HG02840 (cell line): ENCODE measurements around the gene RABGAP1L.

ENCODE experiments used
- ATAC-seq: cut with Tn5 transposase; IDR thresholded peaks from one replicate; pipeline ENCODE4 v1.9.1; 2021; ENCODE audit warnings: mild to moderate bottlenecking, moderate library complexity, moderate number of reproducible peaks; ENCODE audit not compliant: unreplicated experiment, low FRiP score

Gene RABGAP1L

DNA sequence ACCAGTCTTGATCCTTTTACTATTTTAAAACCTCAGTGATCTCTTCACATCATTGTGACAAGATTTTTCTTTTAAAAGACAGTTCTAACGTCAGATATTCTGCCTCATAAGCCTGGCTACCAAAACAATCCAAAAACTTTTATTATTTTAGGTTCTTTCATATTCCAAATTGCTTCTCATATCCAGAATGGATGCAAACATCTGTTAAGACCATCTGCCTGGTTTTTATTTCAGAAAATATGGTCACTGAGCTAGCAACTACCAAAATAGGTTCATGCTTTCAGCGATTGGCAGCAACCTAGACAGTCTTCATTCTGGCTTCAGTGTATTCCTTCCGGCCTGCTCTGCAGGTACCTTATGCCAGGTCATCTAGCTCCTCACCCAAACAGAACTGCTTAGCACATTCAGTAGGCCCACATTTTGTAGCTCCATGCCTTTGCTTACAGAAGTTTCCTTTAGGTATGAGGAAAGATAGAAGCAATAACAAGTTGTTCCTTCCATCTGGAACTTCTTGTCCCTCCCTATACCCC, 781.4 kb downstream of the RABGAP1L start:
- ATAC-seq: no peak

DNA sequence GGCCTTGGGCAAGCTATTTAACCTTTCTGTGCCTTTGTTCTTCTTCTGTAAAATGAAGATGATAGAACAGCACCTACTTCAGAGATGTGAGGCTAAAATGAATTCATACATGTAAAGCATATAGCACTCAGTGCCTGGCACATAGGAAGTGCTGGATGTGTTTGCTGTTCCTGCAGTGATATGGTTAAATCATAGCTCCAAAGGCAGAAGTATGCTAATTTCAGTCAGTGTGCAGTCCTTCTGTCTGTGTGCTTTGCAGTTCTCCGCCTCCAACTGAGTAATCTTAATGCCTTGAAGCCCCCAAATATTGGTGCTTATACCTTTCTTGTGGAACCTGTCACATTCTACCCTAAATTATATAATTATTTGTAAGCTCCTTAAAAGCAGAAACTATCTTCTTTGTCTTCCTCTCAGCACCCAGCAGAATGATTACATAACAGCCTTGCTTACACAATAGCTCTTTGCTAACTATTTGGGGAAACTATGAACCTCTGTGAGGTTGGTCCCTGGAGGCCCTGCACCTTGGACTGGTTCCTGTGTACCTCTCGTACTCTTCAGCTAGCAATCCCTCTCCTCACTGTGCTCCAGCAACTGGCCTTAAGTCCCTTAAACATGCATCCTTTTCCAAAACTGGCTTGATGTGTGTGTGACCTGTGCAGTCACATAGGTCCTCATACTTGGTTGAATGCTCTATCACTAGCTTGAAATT, 783.4 kb downstream of the RABGAP1L start:
- ATAC-seq: no peak

DNA sequence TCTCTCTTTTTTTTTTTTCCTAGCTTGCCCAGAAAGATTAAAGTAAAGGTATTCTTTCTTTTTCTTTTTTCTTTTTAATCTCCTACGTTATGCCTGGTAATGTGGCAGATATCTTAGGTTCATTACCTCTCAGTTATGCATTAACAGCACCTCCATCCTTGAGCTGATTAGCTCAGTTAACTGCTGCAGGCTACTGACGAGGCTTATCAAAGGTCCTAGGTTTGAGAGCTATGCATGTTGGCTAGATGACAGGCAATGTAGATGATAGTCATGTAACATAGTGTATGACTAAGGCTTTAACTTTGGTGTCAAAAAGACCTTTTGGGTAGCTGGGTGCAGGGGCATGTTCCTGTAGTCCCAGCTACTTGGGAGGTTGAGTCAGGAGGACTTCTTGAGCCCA, 786.7 kb downstream of the RABGAP1L start:
- ATAC-seq: no peak

DNA sequence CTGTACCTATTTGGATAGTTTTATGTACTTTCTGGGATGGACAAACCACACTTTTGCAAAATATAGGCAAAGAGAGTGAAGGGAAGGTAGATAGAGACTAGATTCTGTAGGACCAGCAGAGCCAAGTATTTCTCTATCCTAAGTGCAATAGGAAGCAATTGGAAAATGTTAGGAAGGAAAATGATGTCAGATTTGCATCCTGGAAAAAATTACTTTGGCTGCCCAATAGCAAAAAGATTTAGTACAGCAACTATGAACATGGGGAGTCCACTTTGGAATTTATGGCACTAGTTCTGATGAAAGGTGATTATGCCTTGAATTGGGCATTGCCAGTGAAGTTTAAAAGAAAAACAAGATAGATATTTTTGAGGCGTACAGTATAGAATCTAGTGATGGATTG, 789.7 kb downstream of the RABGAP1L start:
- no peak for ATAC-seq

DNA sequence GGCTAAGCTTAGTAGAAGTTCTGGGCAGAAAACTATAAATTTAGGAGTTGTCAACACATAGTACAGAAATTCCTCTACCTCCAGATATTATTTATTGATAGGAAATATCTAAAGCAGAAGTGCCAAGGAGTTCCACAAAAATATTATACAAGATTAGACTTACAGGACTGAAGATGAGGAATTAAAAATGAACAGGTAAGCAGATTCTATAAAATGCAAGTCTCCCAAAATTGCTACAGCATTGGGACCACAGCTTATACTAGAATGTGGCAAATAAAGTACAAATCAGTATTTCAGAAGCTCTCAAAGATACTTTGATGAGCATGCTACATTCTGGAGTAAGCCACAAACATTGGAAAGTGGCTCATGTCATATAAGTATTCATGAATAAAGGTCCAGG, 790.3 kb downstream of the RABGAP1L start:
- ATAC-seq: no peak

DNA sequence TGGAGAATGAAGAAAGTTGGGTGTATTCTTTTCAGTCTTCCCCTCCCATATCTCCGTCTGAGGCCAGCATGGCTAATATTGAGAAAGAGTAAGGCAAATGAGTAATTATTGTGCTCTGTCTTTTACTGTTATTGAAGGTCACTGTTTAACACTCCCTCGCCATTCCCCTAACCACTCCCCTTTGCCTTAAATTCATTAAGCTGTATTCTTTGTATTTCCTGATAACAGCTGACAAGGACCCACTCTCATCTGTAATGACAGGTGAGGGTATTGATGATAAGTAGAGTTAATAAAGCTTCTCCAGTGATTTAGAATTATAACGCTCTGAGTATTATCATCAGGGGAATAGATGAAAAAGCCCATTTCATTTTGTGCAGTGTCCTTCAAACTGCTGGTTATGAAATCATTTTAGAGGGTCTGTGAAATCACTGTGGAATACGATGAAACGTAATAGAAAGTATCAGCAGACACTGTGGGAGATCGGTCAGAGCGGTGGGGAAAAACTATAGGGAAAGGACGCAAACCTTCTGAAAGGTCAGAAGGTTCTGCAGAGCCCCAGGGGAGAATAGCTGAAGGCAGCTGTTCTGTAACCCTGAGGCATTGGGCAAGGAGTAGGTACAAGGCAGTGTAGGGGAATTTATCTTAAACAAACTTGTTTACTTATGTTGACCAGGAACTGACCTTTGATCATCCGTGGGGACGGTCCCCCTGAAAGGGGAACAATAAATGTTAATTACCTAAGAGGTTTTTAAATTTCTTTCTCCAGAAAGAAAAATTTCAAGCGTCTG, 794.2 kb downstream of the RABGAP1L start:
- ATAC-seq: peak; percentile 52

DNA sequence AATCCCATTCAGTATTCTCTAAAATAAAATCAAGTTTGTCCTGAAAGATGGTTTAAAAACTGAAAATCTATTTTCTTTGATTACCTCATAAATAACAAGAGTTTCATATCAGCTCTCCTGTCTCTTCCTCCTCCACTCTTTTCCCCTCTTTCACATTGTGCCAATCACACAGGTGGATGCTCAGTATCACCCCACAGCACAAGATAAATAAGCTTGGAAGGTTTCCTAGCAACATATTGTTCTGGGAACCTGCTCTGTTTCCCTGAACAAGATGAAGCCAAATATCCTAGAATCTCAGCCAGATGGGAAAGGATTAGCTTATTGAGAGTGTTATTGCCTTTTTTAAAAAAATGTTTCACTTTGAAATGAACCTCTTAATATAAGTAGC, 794.7 kb downstream of the RABGAP1L start:
- ATAC-seq: no peak

DNA sequence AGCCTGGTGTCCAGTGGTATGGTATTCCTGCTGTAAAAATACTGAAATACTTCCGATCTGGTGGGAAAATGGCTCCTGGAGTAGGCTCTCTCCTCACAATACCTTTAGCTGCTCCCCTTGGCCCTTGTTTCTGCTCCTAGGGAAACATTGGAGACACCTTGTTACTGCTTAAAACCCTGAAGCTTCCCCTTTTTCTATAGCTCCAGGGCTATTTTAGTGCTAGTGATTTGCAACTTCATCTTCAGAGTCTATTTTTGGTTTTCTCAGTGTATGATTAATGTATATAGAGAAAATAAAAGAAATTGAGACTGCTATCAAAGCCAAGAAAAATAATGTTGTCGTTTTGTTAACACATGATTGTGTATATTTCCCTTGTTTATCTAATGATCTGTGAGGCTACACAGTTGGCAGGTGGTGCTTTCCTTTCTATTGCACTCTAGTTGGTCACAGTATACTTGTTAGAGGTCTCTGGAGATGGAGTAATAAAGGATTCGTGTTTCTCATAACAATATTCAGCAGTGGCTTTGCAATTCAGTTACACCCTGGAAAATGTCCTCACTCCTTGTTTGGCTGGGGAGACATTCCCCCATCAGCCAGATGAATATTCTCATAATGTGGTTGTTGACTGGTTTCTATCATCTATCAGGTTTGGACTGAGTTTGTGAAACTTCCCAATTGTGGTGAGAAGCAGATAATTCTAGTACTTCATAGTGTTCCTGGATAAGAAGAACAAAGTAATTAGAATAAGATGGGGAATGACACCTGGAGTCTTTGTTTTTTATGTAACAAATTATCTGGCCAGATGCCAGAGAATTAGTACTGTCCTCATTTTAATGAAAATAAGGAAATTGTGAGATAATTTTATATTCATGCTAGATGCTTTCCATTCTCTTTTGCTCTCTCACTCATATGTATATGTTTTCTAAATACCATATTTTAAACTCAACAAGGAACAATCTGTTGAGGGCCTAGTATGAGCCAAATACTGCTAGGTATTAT, 795.6 kb downstream of the RABGAP1L start:
- no peak for ATAC-seq

DNA sequence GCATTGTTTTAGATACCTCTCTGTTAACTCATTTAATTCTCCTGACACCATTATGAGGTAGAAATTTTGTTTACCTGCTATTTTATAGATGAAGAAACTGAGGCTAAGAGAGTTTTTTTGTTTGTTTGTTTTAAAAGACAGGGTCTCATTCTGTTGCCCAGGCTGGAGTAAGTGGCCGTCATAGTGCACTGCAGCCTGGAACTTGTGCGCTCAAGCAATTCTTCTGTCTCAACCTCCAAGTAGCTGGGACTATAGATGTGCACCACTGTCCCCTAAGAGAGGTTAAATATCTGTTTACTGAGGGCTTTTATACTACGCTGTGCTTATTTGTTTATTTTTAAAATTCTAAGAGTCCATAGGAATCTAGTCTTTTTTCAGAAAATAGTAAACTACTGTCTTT, 796.8 kb downstream of the RABGAP1L start:
- ATAC-seq: no peak

DNA sequence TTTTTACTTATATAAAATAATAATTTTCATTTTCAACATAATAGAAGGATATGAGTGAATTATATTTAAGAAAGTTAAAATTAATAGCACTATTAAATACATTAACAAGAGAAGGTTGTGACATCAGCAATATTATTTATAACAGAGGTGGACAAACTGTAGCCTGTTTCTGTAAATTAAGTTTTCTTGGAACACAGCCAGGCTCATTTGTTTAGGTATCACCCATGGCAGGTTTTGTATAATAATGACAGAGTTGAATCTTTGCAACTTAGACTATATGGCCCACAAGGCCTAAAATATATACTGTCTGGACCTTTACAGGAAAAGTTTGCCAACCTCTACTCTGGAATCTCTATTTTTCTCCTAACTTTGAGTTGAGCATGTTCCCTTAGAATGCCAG, 797.7 kb downstream of the RABGAP1L start:
- no peak for ATAC-seq

DNA sequence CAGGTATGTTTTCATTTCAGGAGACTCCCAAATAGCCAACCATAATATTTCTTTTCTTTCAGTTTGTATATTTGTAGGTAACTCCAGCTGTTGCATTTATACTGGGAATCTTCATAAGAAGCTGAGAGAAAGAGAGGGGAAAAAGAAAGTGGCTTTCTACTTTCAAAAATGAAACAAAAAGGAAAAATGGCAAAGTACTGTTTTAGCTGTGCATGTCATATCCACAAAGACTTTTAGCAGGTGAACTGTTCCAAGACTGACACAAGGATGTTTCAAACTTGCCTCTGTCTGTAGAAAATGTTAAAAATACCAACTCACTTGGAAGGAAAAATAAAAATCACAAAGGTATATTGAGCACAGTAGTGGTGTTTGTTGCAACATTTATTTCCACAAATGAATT, 798.5 kb downstream of the RABGAP1L start:
- ATAC-seq: no peak

DNA sequence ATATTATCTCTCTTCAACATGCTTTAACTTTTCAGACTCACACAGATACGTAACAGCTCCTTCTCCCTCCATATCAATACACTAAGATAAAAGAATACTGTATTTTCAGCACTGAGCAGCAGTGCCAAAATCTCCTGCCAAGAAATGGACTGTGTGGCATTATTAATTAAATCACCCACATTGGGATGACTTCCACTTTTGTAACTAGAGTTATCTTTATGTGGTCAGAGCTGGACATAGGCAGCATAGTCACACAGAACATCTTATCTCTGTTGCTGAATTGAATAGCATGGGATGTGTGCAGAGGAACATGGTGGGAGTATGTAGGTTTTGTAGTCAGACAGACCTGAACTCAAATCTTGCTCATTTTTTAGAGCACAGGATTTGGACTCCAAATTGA, 799.1 kb downstream of the RABGAP1L start:
- no peak for ATAC-seq

DNA sequence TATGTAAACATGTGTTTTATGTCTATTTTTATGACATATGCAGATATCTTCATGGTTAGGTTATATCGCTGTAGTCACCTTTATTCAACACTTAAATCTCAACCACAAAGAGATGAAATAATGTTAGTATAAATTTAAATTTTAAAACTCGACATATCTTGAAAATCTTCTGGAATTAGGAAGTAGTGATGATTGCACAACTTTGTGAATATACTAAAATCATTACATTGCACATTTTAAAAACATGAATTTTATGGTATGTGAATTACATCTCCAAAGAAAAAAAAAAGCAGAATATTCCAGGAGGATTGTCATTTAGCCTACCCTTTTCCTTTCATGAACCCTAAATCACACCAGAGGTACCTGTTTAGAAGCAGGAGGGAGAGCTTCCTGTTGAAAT, 801.0 kb downstream of the RABGAP1L start:
- ATAC-seq: no peak

DNA sequence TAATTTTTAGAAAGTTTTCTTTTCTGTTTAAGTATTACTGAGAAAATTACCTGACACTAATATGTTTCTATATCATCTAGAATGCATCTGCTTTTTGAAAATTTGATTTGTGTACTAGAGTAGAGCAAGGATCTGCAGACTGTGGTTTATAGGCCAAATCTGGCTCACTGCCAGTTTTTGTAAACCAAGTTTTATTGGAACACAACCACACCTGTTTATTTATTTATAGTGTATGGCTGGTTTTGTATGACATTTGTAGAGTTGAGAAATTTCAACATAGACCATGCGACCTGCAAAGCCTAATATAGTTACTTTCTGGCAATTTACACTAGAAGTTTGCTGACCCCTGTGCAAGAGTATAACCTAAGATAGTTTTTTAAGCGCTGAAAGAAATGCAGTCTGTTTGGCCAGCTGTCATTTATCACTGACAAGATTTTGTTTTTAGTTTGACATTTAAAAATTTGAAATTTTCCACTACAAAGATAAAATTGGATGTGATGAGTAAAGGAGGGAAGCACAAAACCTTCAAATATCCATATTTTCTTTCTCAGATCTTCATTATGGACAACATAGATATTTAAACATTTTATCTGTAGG, 804.3 kb downstream of the RABGAP1L start:
- ATAC-seq: no peak

DNA sequence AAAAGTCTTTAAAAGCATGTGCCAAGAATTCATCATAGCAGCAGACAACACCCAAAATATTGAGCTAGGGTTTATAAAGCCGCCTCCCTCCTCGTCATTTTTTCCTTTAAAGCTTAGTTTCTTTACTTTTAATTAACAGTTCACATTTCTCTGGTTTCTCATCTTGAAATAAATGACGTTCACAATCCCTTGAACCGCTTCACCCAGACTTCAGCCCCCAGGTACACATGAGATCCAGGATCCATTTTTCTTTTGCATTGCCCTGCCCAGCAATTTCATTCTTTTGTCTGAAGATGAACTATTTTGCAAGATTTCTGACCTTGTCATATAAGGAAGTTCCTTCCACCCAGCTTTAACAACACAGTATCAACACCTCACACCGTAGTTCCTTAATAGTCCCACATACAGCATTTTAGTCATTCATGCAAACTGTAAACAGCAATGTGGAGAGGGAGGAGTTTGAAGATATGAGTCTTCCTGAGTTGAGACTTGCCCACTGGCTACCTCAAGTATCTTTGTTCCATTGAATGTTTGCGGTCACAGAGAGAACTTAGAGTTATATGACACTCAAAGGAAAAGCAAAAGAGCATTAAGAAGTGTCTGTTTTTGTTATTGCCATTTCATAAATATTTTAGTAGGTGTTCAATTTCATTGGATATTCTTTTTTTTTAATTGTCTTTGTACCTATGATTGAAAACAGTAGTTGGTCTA, 805.1 kb downstream of the RABGAP1L start:
- no peak for ATAC-seq

DNA sequence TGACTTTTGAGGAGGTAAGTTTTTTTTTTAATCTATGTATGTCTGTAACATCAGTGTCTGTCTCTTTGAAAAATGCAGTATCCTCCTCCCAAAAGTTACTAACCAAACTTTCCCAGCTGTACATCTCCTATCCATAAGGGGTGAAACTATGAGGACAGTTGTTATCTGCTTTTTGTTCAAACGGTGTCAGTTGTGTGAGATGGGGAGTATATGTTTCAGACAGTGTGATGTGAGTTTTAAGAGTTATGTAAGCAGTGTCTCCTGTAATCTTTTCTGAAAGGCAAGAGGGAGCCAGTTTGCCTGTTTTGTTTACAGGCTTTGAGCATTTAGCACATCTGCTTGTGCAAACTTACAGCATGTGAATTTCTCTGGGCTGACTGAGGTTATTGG, 805.6 kb downstream of the RABGAP1L start:
- no peak for ATAC-seq

DNA sequence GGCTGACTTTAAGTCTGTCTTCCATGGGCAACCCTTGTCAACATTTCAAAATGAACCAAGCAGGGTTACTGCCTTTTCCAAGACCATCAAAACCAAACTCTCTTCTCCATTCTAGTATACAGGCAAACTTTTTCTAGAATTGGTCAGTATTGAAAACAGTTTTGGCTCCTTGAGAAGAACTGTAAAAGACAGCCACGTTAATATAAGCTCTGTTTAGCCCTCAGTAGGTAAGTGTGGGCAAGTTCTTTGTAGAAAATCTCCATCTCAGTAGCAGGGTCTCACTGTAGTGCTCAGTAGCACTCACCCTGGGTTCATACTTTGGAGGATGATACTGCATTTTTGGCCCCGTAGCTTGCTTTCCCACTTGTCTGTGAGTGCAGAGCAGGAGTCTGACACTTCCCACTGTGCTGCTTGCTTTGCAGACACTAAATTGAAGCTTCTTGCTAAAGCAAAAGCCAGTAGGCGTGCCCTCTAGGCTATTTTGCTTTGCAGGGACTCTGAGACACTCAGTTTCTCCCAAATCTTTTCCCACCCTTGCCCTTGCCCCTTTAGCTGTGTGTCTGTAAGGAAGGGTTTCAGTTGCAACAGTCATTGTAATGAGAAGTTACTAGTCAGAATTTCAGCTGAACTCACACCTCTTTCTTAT, 806.2 kb downstream of the RABGAP1L start:
- ATAC-seq: no peak

DNA sequence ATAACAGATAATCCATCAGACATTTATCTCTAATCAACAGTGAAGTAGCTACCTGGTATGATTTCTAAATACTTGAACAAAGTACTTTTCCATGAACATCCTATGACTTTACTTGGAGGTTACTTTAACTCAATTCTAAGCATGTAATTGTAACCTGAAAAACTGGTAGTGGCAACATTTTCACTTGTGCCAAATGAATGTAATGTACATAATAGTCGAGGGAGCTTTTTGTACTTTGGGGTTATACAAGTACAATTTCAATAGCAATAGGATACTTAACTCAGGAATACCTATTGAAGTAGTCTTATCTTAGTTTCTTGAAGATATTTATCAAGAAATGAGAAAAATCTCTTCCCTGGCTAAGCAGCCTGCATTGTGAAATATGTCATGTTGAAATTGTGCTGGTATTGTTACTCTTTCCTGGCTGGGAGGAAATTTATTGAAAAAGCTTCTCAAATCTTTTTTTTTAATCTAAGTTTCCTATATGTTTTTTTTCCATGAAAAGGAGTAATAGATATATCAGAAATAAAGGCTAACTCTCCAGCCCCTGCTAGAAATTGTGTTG, 806.8 kb downstream of the RABGAP1L start:
- no peak for ATAC-seq
